Hepatocyte (in vitro differentiated cells): ENCODE results near the gene GYPC.

Experiments used
- CTCF ChIP-seq: fragments of 200-600 bp; sonication (generic); IDR thresholded peaks from 2 replicates; pipeline ENCODE4 v1.5.1; 2016; ENCODE audit warnings: antibody characterized with exemption, mild to moderate bottlenecking; ENCODE audit not compliant: poor library complexity
- EZH2 ChIP-seq: fragments of 200-600 bp; sonication (generic); IDR thresholded peaks from 2 replicates; pipeline ENCODE4 v1.6.1; 2016; ENCODE audit warnings: antibody characterized with exemption, mild to moderate bottlenecking, borderline replicate concordance
- EZH2phosphoT487 ChIP-seq: fragments of 200-600 bp; sonication (generic); IDR thresholded peaks from one replicate; pipeline ENCODE4 v1.6.1; 2018; ENCODE audit warnings: antibody characterized with exemption, mild to moderate bottlenecking, low read depth, moderate library complexity; ENCODE audit not compliant: unreplicated experiment, severe bottlenecking

GRCh38 chr2:126646026-126646425 is 9.9 kb upstream of the GYPC start:
- TF ChIP-seq CTCF (no peak), EZH2phosphoT487 (no peak), EZH2 (no peak)
